HG03095 (cell line): ENCODE results near the gene ARID1B.

Experiments used
- ATAC-seq: cut with Tn5 transposase; IDR thresholded peaks from one replicate; pipeline ENCODE4 v1.9.1; 2021; ENCODE audit warnings: moderate library complexity; ENCODE audit not compliant: unreplicated experiment

The ARID1B gene

GRCh38 chr6:157066781-157067491 is 289.8 kb downstream of the ARID1B start:
- ATAC-seq = no peak

- no peak for ATAC-seq
These were observed 290.3 kb downstream of the ARID1B start for GRCh38 chr6:157067507-157067906.

DNA sequence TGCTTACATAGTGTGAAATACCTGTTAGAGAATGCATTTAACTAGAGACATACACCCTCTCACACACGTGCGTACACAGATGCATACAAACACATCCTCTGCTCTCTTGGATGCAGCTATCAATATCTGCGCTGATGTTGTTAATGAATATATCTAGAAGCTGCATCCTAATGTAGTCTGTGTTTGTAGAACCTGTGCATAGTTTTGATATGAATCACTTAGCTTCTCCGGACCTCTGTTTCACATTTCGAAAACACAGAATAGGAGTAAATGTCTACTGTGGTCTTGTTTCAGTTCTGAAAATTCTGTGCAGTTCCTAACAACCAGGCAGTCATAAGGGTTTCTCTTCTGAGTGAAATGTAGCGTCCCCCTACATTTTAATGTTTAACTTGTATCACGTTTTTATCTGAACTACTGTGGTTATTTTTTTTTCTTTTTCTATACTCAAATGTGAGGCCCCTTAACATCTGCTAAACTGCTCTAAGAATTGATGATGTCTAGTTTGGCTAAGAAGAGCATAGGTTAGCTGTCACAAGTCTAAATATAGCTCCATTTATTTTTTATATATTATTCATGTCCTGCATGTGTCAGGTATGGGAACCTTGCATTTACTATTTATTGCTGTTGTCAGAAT is 291.6 kb downstream of the ARID1B start:
- peak; percentile 97 for ATAC-seq

- ATAC-seq = no peak
These were observed 292.4 kb downstream of the ARID1B start for GRCh38 chr6:157069585-157069984.

DNA sequence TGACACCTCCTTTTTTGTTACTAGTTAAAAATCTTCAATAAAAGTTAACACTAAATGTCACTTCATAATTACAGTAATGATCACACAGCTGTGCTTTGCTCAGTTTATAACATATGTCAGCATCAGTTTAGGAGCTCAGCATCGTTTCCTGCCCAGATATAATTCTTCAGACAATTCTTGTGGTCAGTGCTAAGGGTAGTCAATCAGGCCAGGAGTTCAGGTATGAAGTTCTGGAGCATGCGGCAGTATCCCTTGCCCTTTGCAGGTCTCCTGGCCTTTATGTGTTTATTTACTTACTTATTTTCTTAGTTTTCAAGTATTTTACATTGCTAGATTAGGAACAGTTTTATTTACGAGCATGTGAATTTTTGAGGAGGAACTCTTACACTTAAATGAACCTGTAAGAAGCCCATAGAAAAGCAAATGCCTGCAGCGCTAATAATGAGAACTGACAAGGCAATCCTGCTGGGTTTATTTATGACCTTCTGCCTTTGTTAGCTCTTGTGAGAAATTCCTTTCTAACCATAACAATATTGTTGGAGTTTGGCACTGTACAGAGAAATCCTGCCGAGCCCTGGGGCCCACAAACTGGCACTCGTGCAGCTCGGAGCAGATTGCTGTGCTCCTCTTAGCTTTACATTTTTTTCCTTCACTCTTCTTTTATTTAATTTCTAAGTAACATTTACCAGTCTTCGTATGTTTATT is 293.4 kb downstream of the ARID1B start:
- no peak for ATAC-seq

DNA sequence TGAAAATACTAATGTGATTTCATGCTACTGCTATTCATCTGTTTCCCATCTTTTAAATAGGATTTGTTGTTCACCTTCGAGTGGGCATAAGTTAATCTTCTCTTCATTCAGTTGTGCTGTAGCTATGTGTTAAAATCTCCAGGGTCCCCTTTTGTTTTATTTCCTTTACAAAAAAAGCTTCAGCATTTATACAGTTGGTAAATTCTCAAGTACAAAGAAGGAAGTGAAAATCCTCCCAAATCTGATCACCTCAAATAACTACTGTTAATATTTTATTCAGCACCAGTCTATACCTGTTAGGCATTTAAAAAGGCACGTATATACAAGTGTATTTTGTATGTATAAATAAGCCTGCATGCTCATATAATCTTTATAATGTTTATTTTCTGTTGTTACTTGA is 294.9 kb downstream of the ARID1B start:
- no peak for ATAC-seq

- no peak for ATAC-seq
These were observed 296.4 kb downstream of the ARID1B start for GRCh38 chr6:157073596-157073995.

GRCh38 chr6:157074969-157075368 is 297.8 kb downstream of the ARID1B start:
- no peak for ATAC-seq

GRCh38 chr6:157075549-157076450 is 298.6 kb downstream of the ARID1B start:
- ATAC-seq = peak; percentile 83

DNA sequence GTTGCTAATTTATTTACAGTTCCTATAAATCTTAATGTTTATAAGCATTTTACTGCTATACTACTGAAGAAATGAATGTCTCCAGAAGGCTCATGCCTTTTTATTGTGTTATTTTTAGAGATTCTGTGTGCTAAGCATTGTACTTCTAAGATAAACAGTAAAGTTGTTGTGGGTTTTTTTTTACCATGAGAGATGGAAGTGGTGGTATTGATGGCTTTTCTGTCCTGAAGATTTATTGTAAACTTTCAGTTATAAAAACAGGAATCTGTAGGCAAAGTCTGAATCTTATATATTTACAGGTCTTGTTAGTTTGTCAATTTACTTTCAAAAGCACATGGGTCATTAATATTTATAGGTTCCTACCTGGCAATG is 299.3 kb downstream of the ARID1B start:
- ATAC-seq = no peak

DNA sequence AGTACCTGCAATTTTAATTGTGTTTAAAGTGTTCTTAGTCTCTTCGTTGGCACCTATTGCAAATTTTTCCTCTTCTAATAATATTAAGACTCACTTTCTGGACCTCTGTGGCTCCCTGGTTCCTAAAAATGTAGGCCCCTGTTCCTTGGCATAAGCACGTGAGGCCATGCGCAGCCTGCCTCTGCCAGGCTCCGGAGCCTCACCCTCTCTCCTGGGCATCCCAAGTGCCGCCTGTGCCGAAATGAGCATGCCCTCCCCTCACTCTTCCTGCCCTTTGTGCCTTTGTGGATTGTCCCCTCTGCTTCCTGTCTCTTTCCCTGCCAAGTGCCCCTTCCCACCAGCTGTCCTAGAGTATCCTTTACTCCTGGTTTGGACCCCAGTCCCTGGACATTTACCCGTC is 300.1 kb downstream of the ARID1B start:
- no peak for ATAC-seq

DNA sequence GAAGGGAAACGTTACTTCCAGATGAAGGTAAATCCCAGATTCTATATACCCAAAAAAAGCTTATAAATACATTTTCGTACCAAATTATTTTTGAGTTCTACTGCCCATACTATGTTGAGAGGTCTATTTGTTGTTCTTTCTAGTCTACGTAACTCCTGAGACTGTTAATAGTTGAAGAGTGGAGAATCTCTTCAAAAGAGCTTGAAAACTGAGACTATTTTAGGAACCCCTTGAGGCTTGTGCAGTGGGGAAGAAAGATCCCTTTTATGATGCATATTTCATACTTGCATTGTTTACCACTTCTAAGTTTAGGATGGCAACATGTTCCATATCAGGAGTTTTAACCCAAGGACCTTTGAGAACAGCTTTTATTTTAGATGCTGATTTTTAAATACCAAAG is 301.1 kb downstream of the ARID1B start:
- no peak for ATAC-seq

GRCh38 chr6:157079277-157079676 is 302.1 kb downstream of the ARID1B start:
- no peak for ATAC-seq

- ATAC-seq = no peak
These were observed 302.6 kb downstream of the ARID1B start for GRCh38 chr6:157079771-157080170.

DNA sequence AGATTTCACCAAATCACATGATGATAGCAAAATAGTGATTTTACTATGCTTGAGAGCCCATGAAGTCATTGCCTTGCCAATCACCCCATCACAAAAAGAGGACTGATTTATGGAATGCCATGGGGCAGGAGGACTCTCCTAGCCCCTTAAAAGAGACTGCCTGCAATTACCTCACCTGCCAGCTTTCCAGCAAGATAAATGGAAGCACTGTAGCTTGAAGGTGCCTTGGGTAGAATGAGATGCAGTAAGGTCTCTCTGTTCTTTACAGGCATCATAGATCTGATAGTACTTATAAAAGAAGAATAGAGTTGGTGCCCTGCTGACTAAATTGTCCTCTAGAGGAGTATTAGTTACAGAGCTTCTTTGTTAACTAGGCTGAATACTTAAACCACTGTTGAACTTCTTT is 303.8 kb downstream of the ARID1B start:
- no peak for ATAC-seq

GRCh38 chr6:157083343-157083742 is 306.2 kb downstream of the ARID1B start:
- no peak for ATAC-seq

- no peak for ATAC-seq
These were observed 309.5 kb downstream of the ARID1B start for GRCh38 chr6:157086632-157087031.

- no peak for ATAC-seq
These were observed 310.8 kb downstream of the ARID1B start for GRCh38 chr6:157087974-157088373.

- ATAC-seq = no peak
These were observed 311.7 kb downstream of the ARID1B start for GRCh38 chr6:157088841-157089240.

GRCh38 chr6:157089258-157089657 is 312.1 kb downstream of the ARID1B start:
- no peak for ATAC-seq

DNA sequence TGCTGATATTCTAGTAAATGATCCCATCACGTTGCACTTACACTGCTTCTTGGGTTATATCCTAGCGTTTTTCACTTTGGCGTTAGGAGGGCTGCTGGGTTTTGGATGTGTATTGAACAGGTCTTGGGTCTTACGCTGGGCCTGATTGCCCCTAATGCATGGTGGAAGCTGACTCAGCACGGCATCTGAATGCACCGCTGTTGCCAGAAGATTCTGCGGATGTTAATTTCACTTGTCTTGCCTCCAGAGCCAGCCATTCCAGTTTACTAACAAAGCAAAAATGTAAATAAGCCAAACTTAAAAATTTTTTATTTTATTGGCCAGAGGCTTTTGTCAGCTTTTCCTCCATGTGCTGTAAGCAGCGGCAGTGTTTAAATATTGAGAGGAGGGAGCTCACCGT is 312.7 kb downstream of the ARID1B start:
- ATAC-seq = no peak
